NCI-H226 (cell line): Measurements from ENCODE around the gene METTL23.

Experiments
- DNase-seq: peaks from one replicate; pipeline ENCODE4 v3.0.0-alpha.2; 2015

The METTL23 gene

DNA sequence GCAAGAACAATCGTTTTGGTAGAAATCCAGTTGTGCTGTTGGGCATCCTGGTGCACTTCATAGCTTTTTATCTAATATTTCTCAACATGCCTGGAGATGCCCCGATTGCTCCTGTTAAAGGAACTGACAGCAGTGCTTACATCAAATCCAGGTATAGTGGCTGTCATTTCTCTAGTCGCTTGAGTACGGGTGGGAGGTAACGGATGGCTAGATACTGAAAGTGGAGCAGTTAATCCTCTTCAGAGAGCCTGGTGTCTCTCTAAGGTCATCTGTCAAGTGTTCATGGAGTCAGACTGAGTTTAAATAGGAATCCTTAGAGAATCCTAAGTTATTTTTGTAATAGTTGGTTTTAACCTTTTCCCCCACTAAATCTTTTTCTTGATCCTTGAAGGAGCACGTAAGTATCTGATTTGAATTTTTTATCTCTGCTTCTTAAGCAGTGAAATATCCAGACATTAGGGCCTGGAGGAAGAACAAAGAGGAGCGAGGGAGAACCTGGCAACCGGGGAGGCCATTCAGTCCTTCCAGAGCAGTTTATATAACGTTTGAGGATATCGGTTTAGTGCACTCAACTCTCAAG, 48.5 kb downstream of the METTL23 start:
- no peak for DNase-seq

DNA sequence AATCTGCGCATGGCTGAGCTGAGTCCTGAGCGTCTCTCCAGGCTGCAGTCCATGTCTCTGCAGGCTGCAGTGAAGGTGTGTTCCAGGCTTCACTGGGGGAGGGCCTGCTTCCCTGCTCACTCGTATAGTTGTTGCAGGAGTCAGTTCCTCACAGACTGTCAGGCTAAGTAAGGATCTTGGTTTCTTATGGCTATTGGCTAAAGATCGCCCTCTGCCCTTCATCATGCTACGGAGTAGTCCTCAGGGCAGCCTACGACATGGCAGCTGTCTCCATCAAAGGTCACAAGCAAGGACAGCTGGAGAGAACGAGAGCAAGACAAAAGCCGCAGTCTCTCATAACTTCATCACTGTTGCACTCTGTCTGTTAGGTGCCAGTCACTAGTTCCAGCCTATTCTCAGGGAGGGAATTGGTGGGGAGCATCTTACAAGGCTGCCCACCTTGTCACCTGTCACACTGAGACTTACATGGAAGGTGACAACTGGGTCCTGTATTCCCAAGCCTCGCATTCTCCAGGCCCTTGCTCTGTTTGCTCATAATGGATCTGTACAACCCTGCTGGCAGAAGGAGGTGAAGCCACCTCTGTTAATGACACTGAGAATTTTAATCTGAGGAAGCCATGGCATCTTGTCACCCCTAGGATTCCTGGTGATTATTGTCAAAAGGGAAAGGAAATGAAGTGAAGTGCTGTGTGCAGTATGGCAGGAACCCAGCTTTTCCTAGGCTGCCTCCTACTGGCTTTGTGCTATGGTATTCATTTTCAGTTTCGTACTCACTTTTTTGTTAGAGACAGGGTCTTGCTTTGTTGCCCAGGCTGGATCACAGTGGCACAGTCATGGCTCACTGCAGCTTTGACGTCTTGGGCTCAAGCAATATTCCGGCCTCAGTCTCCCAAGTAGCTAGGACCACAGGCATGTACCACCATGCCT, 54.7 kb downstream of the METTL23 start:
- DNase-seq, result no peak

DNA sequence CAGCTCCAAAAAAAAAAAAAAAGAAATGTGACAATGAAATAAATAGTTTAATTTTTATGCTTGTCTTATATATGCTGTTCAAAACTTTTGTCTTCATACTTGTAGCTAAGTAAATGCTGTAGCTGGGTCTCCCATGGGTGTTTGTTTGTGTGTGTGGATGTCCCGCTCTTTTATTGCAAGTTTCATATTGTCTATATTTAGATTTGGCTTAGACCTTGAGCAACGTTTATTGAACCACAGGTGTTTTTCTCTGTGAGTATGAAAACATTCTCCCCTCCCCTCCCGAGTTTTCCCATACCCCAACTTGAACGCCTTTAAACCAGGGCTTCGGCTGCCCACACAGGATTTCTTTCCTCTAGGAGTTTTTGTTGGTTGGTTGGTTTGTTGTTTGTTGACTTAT, 56.5 kb downstream of the METTL23 start:
- no peak for DNase-seq
